B cell (primary cell): Measurements from ENCODE around the gene HHAT. TPM values are rescaled to one million over a fixed set of nuclear protein-coding genes. Genes with fewer than 3 reads are reported as not detected.

Experiments
- ATAC-seq: fragments of 200-7000 bp; cut with Tn5 transposase; one replicate; pipeline ENCODE4 v1.10.0; 2021; ENCODE audit warnings: low read depth, mild to moderate bottlenecking, moderate number of reproducible peaks, moderate library complexity
- CTCF ChIA-PET: fragments of 350-600 bp; sonication (Branson Sonifier 250); formaldehyde crosslinking; loops from one replicate; lab custom pipeline; 2021; ENCODE audit warnings: antibody characterized with exemption, inconsistent platforms; lab: Charles Lee
- POLR2A ChIA-PET: fragments of 350-600 bp; sonication (Branson Sonifier 250); formaldehyde crosslinking; loops from one replicate; lab custom pipeline; 2021; ENCODE audit warnings: antibody characterized with exemption; lab: Charles Lee
- DNase-seq: peaks from one replicate; pipeline ENCODE4 v3.0.0; 2013
- H2AFZ ChIP-seq: 2 replicates; pipeline ENCODE4 v1.6.1; 2012; ENCODE audit warnings: mild to moderate bottlenecking, low read depth, low read length; ENCODE audit not compliant: insufficient read depth, poor library complexity, severe bottlenecking
- H3K27ac ChIP-seq, 2 donors: 1 replicate in 1 of 2; 2 replicates in 1 of 2; pipeline ENCODE4 v1.5.1; 2012 to 2013; ENCODE audit warnings: low read length in 2 of 2, mild to moderate bottlenecking in 2 of 2, moderate library complexity in 1 of 2
- H3K27me3 ChIP-seq, 4 experiments: fragments of 200-600 bp in 1 of 4; sonication (generic) in 1 of 4; replicated peaks in 1 of 4; 1 replicate in 2 of 4; 2 replicates in 2 of 4; pipeline versions ENCODE4 v1.6.1 to v1.7.0; 2013 to 2016; ENCODE audit warnings: low read length in 3 of 4, mild to moderate bottlenecking in 2 of 4, mixed read lengths in 1 of 4, moderate library complexity in 1 of 4; ENCODE audit not compliant: insufficient read depth in 4 of 4, control insufficient read depth in 3 of 4; ENCODE audit errors: control extremely low read depth in 1 of 4
- H3K36me3 ChIP-seq, 2 experiments: replicated peaks in 1 of 2; 1 replicate in 1 of 2; 2 replicates in 1 of 2; pipeline versions ENCODE4 v1.6.1 to v1.7.1; 2013; ENCODE audit warnings: low read length in 1 of 2; ENCODE audit not compliant: insufficient read depth in 2 of 2, control insufficient read depth in 1 of 2; ENCODE audit errors: control extremely low read depth in 1 of 2, extremely low read depth in 1 of 2
- H3K4me1 ChIP-seq, 2 donors: fragments of 200-600 bp in 1 of 2; sonication (generic) in 1 of 2; 1 replicate in 1 of 2; 2 replicates in 1 of 2; pipeline versions ENCODE4 v1.5.1 to v1.6.1; 2013 to 2017; ENCODE audit warnings: low read length in 2 of 2; ENCODE audit not compliant: control insufficient read depth in 2 of 2, insufficient read depth in 2 of 2
- H3K4me2 ChIP-seq: replicated peaks from 2 replicates; pipeline ENCODE3; 2012; ENCODE audit warnings: mild to moderate bottlenecking, low read depth, low read length; ENCODE audit not compliant: poor library complexity, severe bottlenecking
- H3K4me3 ChIP-seq, 5 experiments: fragments of 200-600 bp in 1 of 5; sonication (generic) in 1 of 5; 1 replicate in 3 of 5; 2 replicates in 2 of 5; pipeline versions ENCODE4 v1.5.1 to v1.7.0; 2011 to 2016; ENCODE audit warnings: low read length in 4 of 5, mild to moderate bottlenecking in 4 of 5, low read depth in 2 of 5, control low read depth in 1 of 5, moderate library complexity in 1 of 5; ENCODE audit not compliant: insufficient read depth in 1 of 5; ENCODE audit errors: control extremely low read depth in 1 of 5, extremely low read depth in 1 of 5
- H3K79me2 ChIP-seq: fragments of 200-600 bp; sonication (generic); one replicate; pipeline ENCODE4 v1.6.0; 2016; ENCODE audit warnings: low read length; ENCODE audit not compliant: control insufficient read depth, insufficient read depth
- H3K9ac ChIP-seq: fragments of 200-600 bp; sonication (generic); 2 replicates; pipeline ENCODE4 v1.6.1; 2017; ENCODE audit warnings: mild to moderate bottlenecking, low read length, moderate library complexity
- H3K9me3 ChIP-seq, 3 donors: one replicate each; pipeline versions ENCODE4 v1.6.1 to v1.7.1; 2013; ENCODE audit warnings: low read length in 2 of 3; ENCODE audit not compliant: control insufficient read depth in 2 of 3, insufficient read depth in 1 of 3; ENCODE audit errors: control extremely low read depth in 1 of 3
- H4K20me1 ChIP-seq: 2 replicates; pipeline ENCODE4 v1.6.0; 2012; ENCODE audit warnings: mild to moderate bottlenecking, low read length; ENCODE audit not compliant: insufficient read depth, control insufficient read depth, poor library complexity, severe bottlenecking
- H3K27ac Mint-ChIP-seq: one replicate; pipeline ENCODE4 v1.8.0; 2021; ENCODE audit warnings: mixed read lengths
- H3K27me3 Mint-ChIP-seq: one replicate; pipeline ENCODE4 v1.8.0; 2021; ENCODE audit warnings: mixed read lengths
- H3K4me1 Mint-ChIP-seq: one replicate; pipeline ENCODE4 v1.8.0; 2021; ENCODE audit warnings: mixed read lengths
- H3K4me3 Mint-ChIP-seq: one replicate; pipeline ENCODE4 v1.8.0; 2021; ENCODE audit warnings: mixed read lengths
- H3K9me3 Mint-ChIP-seq: one replicate; pipeline ENCODE4 v1.8.0; 2022; ENCODE audit warnings: mixed read lengths; ENCODE audit not compliant: insufficient read depth
- EZH2 ChIP-seq: IDR thresholded peaks from 2 replicates; pipeline ENCODE4 v1.6.1; 2012; ENCODE audit warnings: borderline replicate concordance, low read depth, mild to moderate bottlenecking, moderate library complexity, low read length; ENCODE audit not compliant: insufficient read depth, poor library complexity, severe bottlenecking
- WGBS: methylation state at CpG from one replicate; pipeline ENCODE4 v1.1.5; 2013; ENCODE audit warnings: missing lambda C conversion rate; ENCODE audit not compliant: insufficient coverage; 5-methylcytosine and 5-hydroxymethylcytosine counted together
- intact Hi-C: fragments of 100-400 bp; cut with micrococcal nuclease; formaldehyde crosslinking; loops from one replicate; pipeline ENCODE4 v1.10.0; 2022
- polyA plus RNA-seq: library from polyadenylated mRNA; depleted of rRNA; stranded (reverse); fragments of >200 nt; gene quantifications from 2 replicates; pipeline ENCODE4 v1.2.3, GENCODE V29; 2012
- total RNA-seq, 2 donors: library from RNA; stranded (reverse); fragments of 120-200 nt in 1 of 2; gene quantifications; 1 replicate in 1 of 2; 2 replicates in 1 of 2; pipeline versions ENCODE4 v1.2.3 to v1.2.4, GENCODE V29; 2013 to 2022
- TF ChIP-seq, protein P1 (sequence below): fragments of 200-600 bp; IDR thresholded peaks from one replicate; pipeline ENCODE4 v1.8.0; 2022; ENCODE audit warnings: antibody characterized with exemption, mild to moderate bottlenecking

Gene HHAT
- total and polyA plus RNA-seq, 2 donors (not counting 1 experiment from before 2014, with no cell fraction given) = 4.0 to 28.2 TPM

DNA sequence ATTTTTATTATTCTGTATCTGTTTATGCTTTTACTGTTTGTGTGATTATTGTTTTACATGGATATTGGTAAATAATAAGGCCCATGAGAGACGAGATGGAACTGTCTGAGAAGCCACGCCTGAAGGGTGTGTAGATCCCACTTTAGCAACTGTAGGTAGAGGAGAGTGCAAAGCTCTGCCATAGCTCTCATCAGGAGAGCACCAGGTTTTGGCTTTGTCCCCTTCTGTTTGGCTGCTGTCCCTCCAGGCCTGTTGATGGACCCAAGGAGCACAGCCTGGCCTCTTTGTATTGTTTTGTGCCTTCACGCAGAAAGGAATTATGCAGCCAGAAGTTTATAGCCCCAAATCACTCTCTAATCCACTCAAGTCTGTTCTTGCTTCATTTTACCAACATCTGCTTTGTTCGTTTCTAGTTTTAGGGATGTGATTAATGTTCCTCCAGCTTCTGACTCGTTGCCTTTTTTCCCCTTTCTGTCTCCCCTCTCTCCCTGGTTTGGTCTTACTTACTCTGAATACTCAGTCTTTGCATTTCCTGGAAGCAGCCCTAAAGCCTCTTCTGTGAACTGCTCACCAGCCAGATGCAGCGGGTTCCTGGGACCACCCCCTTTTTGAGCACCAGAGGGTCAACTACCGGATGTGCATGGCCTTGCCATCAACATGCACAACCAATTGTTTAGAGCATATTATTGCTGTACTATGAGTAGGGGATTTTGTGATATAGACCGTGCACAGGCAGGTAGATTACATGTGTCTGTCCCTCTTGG is 127.3 kb downstream of the HHAT start:
- Histone ChIP-seq H3K4me2 (no peak overlapping the region), H3K27me3 (no peaks in the 10 kb centered on the region), H3K36me3 (no peaks in the 10 kb centered on the region), H2AFZ (no peak overlapping the region), H4K20me1 (no peaks in the 10 kb centered on the region), H3K27ac (no peak overlapping the region), H3K79me2 (no peaks in the 10 kb centered on the region), H3K9ac (no peak overlapping the region), H3K9me3 (no peaks in the 10 kb centered on the region), H3K4me1 (no peaks in the 10 kb centered on the region), H3K4me3 (no peak overlapping the region)
- ChIA-PET CTCF (no interaction called here), POLR2A (no interaction called here)
- Mint-ChIP-seq H3K27me3 (no peaks in the 10 kb centered on the region), H3K4me3 (no peak overlapping the region), H3K27ac (no peak overlapping the region), H3K4me1 (no peaks in the 10 kb centered on the region), H3K9me3 (no peaks in the 10 kb centered on the region)
- TF ChIP-seq, protein P1, sequence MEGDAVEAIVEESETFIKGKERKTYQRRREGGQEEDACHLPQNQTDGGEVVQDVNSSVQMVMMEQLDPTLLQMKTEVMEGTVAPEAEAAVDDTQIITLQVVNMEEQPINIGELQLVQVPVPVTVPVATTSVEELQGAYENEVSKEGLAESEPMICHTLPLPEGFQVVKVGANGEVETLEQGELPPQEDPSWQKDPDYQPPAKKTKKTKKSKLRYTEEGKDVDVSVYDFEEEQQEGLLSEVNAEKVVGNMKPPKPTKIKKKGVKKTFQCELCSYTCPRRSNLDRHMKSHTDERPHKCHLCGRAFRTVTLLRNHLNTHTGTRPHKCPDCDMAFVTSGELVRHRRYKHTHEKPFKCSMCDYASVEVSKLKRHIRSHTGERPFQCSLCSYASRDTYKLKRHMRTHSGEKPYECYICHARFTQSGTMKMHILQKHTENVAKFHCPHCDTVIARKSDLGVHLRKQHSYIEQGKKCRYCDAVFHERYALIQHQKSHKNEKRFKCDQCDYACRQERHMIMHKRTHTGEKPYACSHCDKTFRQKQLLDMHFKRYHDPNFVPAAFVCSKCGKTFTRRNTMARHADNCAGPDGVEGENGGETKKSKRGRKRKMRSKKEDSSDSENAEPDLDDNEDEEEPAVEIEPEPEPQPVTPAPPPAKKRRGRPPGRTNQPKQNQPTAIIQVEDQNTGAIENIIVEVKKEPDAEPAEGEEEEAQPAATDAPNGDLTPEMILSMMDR = no peak
- no peak for TF ChIP-seq EZH2
- no peak for ATAC-seq
- intact Hi-C loops = no loop called here
- DNase-seq = no peak
- 88% methylated on average over 3 of the region's 8 CpGs for WGBS

DNA sequence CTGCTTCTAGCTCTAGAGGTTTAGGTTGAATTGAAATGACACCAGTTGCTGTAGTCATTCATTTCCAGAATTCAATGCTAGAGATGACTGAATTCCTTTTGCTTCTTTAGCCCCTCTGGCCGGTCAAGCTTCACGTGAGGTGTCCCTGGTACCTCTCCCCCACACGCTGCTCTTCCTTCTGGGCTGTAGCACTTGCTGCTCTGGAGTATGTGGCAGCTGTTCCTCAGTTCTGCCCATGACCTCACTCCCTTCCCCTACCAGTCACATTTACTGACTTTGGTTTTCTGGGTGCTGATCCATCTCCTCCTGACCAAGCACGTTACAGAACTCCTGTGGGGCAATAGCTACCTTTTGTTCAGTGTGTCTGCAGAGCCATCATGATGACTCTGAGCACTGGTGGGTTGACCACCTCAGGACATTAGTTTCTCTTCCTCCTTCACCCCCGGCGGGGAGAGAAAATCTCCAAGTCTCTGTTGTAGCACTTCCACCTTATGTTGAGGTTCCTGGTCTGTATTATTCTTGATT is 128.1 kb downstream of the HHAT start:
- 97% methylated on average over 4 of the region's 6 CpGs for WGBS
- H3K27ac Mint-ChIP-seq = no peak overlapping the region
- ChIA-PET POLR2A (no interaction called here), CTCF (no interaction called here)
- H3K4me1 ChIP-seq = no peaks in the 10 kb centered on the region
- H3K27ac ChIP-seq = no peak overlapping the region
- DNase-seq = no peak
- no peak overlapping the region for H3K9ac ChIP-seq
- H4K20me1 ChIP-seq = no peaks in the 10 kb centered on the region
- H3K4me2 ChIP-seq = no peak overlapping the region
- no peaks in the 10 kb centered on the region for H3K9me3 Mint-ChIP-seq
- intact Hi-C loops = no loop called here
- H3K4me3 Mint-ChIP-seq = no peak overlapping the region
- H3K9me3 ChIP-seq = no peaks in the 10 kb centered on the region
- no peaks in the 10 kb centered on the region for H3K27me3 Mint-ChIP-seq
- no peaks in the 10 kb centered on the region for H3K36me3 ChIP-seq
- no peaks in the 10 kb centered on the region for H3K4me1 Mint-ChIP-seq
- no peak for ATAC-seq
- no peak overlapping the region for H2AFZ ChIP-seq
- no peaks in the 10 kb centered on the region for H3K27me3 ChIP-seq
- no peak for TF ChIP-seq EZH2
- TF ChIP-seq, protein P1 = no peak
- H3K4me3 ChIP-seq = no peak overlapping the region
- no peaks in the 10 kb centered on the region for H3K79me2 ChIP-seq
